ENCODE data around the gene DAPK2. TPM values are rescaled to one million over a fixed set of nuclear protein-coding genes. Genes with fewer than 3 reads are reported as not detected.

Gene DAPK2
- total RNA-seq, 1 experiment from 2014 or later: 2.3 TPM

- no peaks in the 10 kb centered on the region for H3K36me3 Mint-ChIP-seq
- no peaks in the 10 kb centered on the region for H3K9me3 Mint-ChIP-seq
- ATAC-seq (no peak), DNase-seq (ENCODE audit: low spot score) (no peak)
- TF ChIP-seq NR1H2 (CRISPR knock-in tag; IDR thresholded peaks at IDR 0.05) (no peak), GTF2I (CRISPR knock-in tag; conservative IDR thresholded peaks at IDR 0.05) (no peak), E2F1 (CRISPR knock-in tag; IDR thresholded peaks at IDR 0.05) (no peak), ZNF219 (CRISPR knock-in tag; IDR thresholded peaks at IDR 0.05; ENCODE audit: borderline replicate concordance) (no peak), SOX15 (CRISPR knock-in tag; IDR thresholded peaks at IDR 0.05) (no peak), IRF2 (CRISPR knock-in tag; IDR thresholded peaks at IDR 0.05; ENCODE audit: borderline replicate concordance, low read depth) (no peak), ZNF263 (CRISPR knock-in tag; IDR thresholded peaks at IDR 0.05; ENCODE audit: low read depth) (no peak), ESRRA (CRISPR knock-in tag; IDR thresholded peaks at IDR 0.05; ENCODE audit: borderline replicate concordance) (no peak), CREB1 (CRISPR knock-in tag; IDR thresholded peaks at IDR 0.05) (no peak)
- TF ChIP-seq, protein P1, sequence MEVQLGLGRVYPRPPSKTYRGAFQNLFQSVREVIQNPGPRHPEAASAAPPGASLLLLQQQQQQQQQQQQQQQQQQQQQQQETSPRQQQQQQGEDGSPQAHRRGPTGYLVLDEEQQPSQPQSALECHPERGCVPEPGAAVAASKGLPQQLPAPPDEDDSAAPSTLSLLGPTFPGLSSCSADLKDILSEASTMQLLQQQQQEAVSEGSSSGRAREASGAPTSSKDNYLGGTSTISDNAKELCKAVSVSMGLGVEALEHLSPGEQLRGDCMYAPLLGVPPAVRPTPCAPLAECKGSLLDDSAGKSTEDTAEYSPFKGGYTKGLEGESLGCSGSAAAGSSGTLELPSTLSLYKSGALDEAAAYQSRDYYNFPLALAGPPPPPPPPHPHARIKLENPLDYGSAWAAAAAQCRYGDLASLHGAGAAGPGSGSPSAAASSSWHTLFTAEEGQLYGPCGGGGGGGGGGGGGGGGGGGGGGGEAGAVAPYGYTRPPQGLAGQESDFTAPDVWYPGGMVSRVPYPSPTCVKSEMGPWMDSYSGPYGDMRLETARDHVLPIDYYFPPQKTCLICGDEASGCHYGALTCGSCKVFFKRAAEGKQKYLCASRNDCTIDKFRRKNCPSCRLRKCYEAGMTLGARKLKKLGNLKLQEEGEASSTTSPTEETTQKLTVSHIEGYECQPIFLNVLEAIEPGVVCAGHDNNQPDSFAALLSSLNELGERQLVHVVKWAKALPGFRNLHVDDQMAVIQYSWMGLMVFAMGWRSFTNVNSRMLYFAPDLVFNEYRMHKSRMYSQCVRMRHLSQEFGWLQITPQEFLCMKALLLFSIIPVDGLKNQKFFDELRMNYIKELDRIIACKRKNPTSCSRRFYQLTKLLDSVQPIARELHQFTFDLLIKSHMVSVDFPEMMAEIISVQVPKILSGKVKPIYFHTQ (CRISPR knock-in tag; IDR thresholded peaks at IDR 0.05): no peak
- peaks cover 4% of the 10 kb centered on the region for H3K4me1 Mint-ChIP-seq
- H3K27ac Mint-ChIP-seq: no peak overlapping the region
- no peak overlapping the region for H3K4me3 Mint-ChIP-seq
- CTCF ChIA-PET: no interaction called here
- no peaks in the 10 kb centered on the region for H3K27me3 Mint-ChIP-seq (ENCODE audit: low read depth)
- POLR2A ChIA-PET: no interaction called here
These were observed 45.9 kb downstream of the DAPK2 start for GRCh38 chr15:64000183-64000951.

DNA sequence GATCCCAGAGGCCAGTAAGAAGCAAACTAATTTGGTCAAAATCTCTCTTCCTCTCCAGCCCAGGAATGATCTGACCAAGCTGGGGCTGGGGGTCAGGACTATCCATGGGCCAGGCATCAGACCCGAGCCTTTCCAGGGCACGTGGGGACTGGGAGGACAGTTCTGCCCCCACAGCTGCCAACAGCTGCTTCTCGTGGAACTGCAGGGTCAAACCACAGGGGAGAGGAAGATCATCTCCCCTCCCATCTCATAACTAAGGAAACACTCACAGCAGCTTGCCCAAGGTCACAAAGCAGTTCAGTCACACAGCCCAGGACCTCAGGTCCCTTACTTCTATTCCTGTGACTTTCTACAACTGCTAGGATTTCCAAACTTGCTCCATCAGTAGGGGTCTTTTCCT is 47.1 kb downstream of the DAPK2 start:
- ChIA-PET CTCF (interaction anchor here (0.8 to 1.2 kb wide), 2 partner anchors 54 to 70 kb away, joined by 3 to 4 read pairs; no protein-coding TSS in a partner anchor), POLR2A (no interaction called here)
- DNase-seq (ENCODE audit: low spot score) (no peak), ATAC-seq (no peak)
- Mint-ChIP-seq H3K4me3 (no peak overlapping the region), H3K4me1 (no peaks in the 10 kb centered on the region), H3K36me3 (no peaks in the 10 kb centered on the region), H3K27me3 (ENCODE audit: low read depth) (no peaks in the 10 kb centered on the region), H3K9me3 (no peaks in the 10 kb centered on the region), H3K27ac (no peak overlapping the region)
- TF ChIP-seq ZBTB21 (CRISPR knock-in tag; IDR thresholded peaks at IDR 0.05; ENCODE audit: borderline replicate concordance): no peak

GRCh38 chr15:63998489-63998888 is 47.8 kb downstream of the DAPK2 start:
- ChIA-PET CTCF (interaction anchor here (1.2 kb wide), 1 partner anchor 53 kb away, joined by 4 read pairs; no protein-coding TSS in a partner anchor), POLR2A (no interaction called here)
- TF ChIP-seq NR1H2 (CRISPR knock-in tag; IDR thresholded peaks at IDR 0.05) (no peak), ZNF396 (CRISPR knock-in tag; IDR thresholded peaks at IDR 0.05; ENCODE audit: borderline replicate concordance) (no peak), JUN (CRISPR knock-in tag; IDR thresholded peaks at IDR 0.05) (no peak), NR2C2 (CRISPR knock-in tag; IDR thresholded peaks at IDR 0.05) (no peak), TP53 (CRISPR knock-in tag; IDR thresholded peaks at IDR 0.05) (no peak)
- TF ChIP-seq, protein P2, sequence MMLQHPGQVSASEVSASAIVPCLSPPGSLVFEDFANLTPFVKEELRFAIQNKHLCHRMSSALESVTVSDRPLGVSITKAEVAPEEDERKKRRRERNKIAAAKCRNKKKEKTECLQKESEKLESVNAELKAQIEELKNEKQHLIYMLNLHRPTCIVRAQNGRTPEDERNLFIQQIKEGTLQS (CRISPR knock-in tag; conservative IDR thresholded peaks at IDR 0.05): no peak
- TF ChIP-seq, protein P3, sequence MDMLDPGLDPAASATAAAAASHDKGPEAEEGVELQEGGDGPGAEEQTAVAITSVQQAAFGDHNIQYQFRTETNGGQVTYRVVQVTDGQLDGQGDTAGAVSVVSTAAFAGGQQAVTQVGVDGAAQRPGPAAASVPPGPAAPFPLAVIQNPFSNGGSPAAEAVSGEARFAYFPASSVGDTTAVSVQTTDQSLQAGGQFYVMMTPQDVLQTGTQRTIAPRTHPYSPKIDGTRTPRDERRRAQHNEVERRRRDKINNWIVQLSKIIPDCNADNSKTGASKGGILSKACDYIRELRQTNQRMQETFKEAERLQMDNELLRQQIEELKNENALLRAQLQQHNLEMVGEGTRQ (CRISPR knock-in tag; IDR thresholded peaks at IDR 0.05): no peak
- TF ChIP-seq, protein P4, sequence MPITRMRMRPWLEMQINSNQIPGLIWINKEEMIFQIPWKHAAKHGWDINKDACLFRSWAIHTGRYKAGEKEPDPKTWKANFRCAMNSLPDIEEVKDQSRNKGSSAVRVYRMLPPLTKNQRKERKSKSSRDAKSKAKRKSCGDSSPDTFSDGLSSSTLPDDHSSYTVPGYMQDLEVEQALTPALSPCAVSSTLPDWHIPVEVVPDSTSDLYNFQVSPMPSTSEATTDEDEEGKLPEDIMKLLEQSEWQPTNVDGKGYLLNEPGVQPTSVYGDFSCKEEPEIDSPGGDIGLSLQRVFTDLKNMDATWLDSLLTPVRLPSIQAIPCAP (CRISPR knock-in tag; IDR thresholded peaks at IDR 0.05): no peak
- TF ChIP-seq, protein P5, sequence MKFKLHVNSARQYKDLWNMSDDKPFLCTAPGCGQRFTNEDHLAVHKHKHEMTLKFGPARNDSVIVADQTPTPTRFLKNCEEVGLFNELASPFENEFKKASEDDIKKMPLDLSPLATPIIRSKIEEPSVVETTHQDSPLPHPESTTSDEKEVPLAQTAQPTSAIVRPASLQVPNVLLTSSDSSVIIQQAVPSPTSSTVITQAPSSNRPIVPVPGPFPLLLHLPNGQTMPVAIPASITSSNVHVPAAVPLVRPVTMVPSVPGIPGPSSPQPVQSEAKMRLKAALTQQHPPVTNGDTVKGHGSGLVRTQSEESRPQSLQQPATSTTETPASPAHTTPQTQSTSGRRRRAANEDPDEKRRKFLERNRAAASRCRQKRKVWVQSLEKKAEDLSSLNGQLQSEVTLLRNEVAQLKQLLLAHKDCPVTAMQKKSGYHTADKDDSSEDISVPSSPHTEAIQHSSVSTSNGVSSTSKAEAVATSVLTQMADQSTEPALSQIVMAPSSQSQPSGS (CRISPR knock-in tag; IDR thresholded peaks at IDR 0.05; ENCODE audit: borderline replicate concordance, low read depth): no peak
- TF ChIP-seq, protein P6, sequence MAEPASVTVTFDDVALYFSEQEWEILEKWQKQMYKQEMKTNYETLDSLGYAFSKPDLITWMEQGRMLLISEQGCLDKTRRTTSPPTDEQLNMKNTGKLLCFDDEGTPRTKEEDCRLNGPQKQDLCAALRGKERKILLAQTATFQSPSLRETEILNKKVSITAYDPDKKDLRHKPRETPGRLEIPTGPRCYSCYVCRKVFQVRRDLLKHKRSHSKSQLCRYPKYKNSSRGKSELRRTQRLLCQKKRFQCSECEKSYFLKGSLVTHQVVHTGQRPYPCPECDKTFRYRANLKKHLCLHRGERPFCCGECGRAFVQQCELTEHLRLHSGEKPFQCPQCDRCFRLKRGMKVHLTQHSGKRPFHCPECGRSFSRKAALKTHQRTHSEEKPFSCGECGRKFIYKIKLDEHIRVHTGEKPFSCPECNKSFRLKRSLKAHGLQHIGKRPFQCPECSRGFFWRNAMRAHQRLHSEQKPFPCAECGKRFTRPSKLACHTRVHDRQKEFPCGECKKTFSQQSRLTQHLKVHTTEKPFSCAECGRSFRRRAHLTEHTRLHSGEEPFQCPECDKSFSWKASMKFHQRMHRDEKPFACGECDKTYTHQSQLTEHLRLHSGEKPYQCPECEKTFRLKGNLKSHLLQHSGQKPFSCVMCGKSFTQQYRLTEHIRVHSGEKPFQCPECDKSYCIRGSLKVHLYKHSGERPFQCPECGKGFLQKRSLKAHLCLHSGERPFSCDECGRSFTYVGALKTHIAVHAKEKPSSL (CRISPR knock-in tag; conservative IDR thresholded peaks at IDR 0.05): no peak
- TF ChIP-seq, protein P7, sequence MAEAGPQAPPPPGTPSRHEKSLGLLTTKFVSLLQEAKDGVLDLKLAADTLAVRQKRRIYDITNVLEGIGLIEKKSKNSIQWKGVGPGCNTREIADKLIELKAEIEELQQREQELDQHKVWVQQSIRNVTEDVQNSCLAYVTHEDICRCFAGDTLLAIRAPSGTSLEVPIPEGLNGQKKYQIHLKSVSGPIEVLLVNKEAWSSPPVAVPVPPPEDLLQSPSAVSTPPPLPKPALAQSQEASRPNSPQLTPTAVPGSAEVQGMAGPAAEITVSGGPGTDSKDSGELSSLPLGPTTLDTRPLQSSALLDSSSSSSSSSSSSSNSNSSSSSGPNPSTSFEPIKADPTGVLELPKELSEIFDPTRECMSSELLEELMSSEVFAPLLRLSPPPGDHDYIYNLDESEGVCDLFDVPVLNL (CRISPR knock-in tag; IDR thresholded peaks at IDR 0.05; ENCODE audit: borderline replicate concordance, low read depth): no peak

More at GRCh38 chr15:63998489-63998888, 47.8 kb downstream of the DAPK2 start:
- Mint-ChIP-seq H3K4me1 (no peaks in the 10 kb centered on the region), H3K36me3 (no peaks in the 10 kb centered on the region), H3K27ac (no peak overlapping the region), H3K27me3 (ENCODE audit: low read depth) (no peaks in the 10 kb centered on the region), H3K4me3 (no peak overlapping the region), H3K9me3 (no peaks in the 10 kb centered on the region)
- no peak for DNase-seq (ENCODE audit: low spot score)
- ATAC-seq: no peak

Data from WTC11 (cell line).